GM19397 (cell line): ENCODE data around the gene GSG1L.
"Not testable (repeated sequence)": the region's sequence is repeated elsewhere in the genome, so short reads cannot be mapped to it uniquely, and the experiment has no call there.

ENCODE experiments used
- ATAC-seq: cut with Tn5 transposase; IDR thresholded peaks from one replicate; pipeline ENCODE4 v1.9.1; 2021; ENCODE audit warnings: mild to moderate bottlenecking, moderate library complexity; ENCODE audit not compliant: unreplicated experiment

GSG1L gene

DNA sequence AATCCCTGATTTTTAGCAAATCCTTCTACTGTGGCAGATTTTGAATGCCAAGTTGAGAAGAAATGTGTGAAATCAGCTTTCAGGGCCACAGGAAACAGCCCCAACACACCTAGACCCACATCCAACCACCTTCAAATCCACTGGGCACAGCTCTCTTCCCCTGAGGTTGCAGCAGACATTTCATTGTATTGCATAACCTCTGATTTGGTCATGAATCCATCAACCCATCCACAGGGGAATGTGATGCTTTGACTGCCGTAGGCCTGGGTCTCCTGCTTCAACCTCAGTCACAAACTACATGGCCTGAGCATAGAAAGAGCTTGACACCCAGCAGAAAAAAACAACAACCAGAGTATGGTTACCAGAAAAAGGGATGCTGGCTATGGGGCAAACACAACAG lies 145.6 kb downstream of the GSG1L start:
- no peak for ATAC-seq

GRCh38 chr16:27911486-27911885 lies 152.0 kb downstream of the GSG1L start:
- ATAC-seq: no peak

GRCh38 chr16:27907457-27907972 lies 156.0 kb downstream of the GSG1L start:
- ATAC-seq: no peak

DNA sequence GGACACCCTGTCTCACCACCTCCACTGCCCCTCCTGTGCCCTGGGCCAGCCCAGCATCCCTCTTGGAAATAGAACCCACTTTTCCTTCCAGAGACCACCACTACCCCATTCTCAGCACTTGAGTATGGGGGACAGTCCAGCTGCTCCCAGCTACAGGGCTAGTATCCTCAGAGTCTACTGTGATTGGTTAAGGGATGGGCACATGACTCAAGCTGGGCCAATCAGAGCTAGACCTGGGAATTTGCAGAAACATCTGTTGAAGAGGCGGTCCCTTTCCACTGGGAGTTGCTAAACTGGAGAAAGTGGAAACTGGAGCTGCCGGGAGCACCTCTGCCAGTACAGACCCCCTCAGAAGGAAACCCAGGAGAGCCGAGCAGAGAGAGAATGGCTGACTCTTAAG lies 156.6 kb downstream of the GSG1L start:
- ATAC-seq: no peak

DNA sequence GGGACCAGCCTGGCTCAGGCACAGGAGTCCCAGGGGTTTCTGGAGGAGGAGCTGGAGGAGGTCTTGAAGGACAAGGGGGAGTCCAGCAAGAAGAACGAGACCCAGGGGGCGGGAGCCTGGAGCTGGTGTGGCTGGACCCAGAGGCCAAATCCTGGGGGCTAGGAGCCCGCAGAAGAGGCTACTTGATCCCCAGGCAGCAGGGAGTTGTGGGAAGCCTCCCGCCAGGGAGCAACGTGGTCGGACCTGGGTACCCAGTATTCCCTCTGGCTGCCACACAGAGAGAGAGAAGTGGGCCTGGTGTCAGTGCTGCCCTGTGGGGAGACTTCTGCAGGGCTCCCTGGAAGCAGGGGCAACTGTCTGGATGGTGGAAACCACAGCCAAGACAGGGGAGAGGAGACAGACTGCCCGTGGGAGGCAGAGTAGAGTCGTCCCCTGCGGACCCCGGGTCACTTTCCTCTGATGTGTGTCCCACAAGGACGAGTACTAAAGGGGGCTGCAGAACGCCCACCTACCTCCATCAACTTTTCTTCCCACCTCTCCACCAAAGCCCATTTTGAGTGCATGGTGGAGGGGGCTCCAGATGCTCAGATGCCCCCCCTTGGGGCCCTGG lies 160.4 kb downstream of the GSG1L start:
- no peak for ATAC-seq

GRCh38 chr16:27902551-27902950 lies 161.0 kb downstream of the GSG1L start:
- no peak for ATAC-seq

DNA sequence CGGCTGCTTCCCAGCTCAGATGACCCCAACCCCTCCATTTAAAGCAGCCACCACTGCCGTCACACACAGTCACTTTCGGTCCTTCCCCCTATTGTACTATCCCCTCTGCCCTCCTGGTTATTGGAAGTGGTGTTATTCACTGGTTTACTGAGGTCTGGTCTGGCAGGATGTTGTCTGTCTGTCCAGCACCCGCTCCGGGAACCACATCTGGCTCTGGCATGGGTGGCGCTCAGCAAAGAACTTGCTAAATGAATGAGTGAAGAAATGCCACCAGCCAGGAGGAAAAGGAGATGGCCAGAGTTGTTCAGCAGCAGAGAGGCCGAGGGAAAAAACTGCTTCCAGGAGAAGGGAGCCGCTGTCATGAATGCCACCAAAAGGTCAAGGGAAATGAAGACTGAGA lies 161.6 kb downstream of the GSG1L start:
- ATAC-seq: no peak

DNA sequence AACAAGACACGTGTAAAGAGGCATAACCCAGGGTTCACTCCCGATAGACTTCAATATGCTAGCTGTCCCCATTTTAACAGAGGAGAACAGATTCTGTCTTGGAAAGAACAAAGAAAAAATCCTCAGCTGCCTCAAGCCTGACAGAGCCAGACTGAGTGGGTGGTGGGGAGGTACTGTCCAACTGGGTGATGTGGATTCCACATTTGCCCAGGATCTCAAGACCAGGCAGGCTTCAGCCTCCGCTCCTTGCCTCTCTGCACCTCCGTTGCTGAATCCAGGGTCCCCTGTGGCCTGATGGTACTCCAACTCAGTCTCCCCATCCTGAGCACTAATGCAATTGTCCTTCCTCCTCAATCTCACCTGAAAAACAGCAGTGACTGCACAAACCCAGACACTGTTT lies 163.8 kb downstream of the GSG1L start:
- ATAC-seq: no peak

DNA sequence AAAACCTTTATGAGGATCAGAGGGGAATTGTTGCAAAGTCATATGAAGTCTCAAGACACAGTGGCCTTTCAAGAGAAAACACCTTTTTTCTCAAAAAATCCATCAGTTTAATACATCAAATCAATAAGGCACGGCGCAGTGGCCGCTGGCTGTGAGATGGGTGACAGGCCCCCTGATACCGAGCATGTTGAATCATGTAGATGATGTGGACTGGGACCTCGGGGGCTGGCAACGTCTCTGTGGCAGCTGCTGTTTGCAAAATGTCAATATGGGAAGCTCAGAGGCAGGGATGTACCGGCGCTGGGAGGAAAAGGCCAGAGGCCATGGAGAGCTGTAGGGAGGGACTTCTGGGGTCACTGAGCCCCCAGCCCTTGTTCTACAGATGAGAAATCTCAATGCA lies 169.1 kb downstream of the GSG1L start:
- ATAC-seq: no peak

DNA sequence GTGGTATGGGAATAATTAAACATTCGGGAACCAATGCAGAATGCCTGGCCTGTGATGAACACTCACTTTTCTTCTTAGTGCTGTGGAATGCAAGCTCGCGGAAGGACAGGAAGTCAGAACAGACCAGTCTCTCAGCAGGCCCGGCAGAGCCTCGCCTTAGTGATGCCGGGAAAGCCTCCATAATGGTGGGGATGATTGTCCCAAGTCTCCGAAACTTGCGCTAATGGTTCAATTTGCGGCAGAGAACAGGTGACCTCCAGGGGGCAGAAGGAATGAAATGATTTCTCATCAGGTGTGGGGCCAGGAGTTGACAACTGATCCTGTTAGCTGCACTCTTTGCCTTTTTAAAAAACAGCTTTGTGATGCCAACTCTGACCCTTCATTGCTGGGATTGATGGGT lies 170.6 kb downstream of the GSG1L start:
- no peak for ATAC-seq

DNA sequence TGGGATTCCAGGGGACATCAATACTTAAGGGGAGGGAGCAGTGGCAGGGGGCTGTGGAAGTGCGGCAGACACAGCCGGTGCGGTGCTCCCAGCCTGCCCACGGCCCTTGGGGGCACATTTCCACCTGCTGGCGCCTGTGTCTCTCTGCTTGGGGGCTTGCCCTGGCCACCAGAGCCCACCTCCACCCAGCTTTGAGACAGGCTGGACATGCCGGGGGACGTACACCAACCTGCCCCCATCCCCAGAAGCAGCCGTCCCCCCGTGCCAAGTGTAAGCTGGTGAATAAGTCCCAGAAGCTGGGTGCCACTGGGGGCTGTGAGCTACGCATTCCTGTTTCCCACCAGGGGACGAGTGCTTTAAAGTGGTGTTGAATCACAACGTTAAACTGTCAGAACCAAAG lies 172.6 kb downstream of the GSG1L start:
- ATAC-seq: no peak

DNA sequence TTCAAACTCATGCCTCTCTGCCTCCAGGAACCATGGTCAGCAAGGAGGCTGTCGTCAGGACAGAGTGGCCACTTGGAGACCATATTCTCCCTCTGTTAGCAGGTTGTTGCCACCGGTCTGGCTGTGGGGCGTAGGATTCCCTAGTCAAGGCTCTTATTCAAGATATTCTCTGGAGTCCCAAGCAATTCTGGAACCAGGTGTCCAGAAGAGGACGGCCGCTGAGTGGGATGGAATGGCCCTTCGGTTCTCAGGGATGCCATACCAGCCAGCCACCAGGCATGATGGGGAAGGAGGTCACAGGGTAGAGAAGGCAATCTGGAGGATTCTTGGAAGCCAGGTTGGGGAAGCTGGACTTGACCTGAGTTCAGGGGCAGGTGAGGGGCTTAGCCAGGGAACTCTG lies 173.5 kb downstream of the GSG1L start:
- ATAC-seq: no peak

DNA sequence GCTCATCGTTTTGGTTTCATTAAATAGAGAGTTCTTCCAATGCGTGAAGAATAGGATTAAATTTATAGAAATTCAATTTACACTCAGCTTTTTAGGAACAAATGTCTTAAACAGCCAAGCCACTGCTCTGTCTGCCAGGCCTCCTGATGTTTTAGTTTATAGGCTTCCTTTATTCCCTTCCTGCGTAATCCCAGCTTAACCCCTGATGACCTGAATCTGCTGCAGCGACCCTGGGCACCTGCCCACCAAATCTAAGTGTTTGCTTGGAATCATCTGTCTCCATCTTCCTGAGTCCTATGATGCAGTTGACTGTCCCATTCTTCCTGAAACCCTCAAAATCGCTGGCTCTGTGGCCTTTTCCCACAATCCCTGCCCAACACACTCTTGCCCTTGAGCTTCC lies 179.9 kb downstream of the GSG1L start:
- ATAC-seq: no peak

DNA sequence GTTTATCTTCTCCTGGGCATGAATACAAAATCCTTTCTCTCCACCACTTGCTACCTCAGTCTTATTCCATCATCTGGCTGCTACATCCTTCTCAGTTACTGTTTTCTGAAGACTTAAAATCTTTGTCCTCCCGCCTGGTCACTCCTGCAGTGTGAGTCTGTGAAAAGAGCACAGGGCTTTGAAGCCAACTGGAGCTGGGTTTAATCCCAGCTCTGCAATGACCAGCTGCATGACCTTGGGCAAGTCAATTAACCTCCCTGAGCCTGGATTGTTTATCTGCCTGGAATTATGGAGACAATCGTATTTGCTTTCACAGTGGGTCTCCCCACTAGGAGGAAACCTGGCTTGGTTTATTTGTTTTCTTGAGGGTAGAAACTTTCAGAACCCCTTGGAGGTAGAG lies 183.2 kb downstream of the GSG1L start:
- no peak for ATAC-seq

DNA sequence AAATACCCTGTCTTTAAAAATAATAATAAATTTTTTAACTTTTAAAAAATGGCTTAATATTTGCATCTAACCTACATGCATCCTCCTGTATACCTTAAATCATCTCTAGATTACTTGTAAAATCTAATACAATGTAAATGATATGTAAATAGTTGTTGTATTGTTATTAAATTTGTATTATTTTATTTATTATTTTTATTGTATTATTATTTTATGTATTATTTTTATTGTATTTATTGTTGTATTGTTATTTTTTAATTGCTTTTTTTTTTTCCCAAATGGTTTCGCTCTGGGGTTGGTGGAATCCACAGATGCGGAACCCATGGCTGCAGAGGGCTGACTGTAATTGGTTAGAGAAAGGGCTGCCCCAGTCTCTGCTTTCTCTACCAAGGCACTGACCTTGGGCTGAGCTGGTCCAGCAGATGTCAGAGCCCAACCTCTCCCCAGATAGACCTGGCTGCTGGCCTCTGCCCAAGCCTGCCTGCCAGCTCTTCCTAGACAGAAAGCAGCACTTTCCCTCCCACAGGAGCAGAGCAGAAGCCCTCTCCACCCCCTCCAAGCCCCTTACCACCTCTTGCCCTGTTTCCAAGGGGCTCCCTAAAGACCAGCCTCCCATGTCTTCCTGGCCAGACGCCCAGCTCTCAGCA lies 183.8 kb downstream of the GSG1L start:
- ATAC-seq: no peak

DNA sequence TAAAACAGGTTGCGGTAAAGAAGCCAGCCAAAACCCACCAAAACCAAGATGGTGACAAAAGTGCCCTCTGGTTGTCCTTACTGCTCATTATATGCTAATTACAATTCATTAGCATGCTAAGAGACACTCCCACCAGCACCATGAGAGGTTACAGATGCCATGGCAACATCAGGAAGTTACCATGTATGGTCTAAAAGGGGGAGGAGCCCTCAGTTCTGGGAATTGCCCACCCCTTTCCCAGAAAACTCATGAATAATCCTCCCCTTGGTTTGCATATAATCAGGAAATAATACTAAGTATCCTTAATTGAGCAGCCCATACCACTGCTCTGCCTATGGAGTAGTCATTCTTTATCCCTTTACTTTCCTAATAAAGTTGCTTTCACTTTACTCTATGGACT lies 190.9 kb downstream of the GSG1L start:
- ATAC-seq: not testable (repeated sequence)

- no peak for ATAC-seq
These were observed 193.3 kb downstream of the GSG1L start for GRCh38 chr16:27870116-27870798.

- no peak for ATAC-seq
These were observed 194.1 kb downstream of the GSG1L start for GRCh38 chr16:27869411-27869810.

- no peak for ATAC-seq
These were observed 195.3 kb downstream of the GSG1L start for GRCh38 chr16:27868180-27868579.

DNA sequence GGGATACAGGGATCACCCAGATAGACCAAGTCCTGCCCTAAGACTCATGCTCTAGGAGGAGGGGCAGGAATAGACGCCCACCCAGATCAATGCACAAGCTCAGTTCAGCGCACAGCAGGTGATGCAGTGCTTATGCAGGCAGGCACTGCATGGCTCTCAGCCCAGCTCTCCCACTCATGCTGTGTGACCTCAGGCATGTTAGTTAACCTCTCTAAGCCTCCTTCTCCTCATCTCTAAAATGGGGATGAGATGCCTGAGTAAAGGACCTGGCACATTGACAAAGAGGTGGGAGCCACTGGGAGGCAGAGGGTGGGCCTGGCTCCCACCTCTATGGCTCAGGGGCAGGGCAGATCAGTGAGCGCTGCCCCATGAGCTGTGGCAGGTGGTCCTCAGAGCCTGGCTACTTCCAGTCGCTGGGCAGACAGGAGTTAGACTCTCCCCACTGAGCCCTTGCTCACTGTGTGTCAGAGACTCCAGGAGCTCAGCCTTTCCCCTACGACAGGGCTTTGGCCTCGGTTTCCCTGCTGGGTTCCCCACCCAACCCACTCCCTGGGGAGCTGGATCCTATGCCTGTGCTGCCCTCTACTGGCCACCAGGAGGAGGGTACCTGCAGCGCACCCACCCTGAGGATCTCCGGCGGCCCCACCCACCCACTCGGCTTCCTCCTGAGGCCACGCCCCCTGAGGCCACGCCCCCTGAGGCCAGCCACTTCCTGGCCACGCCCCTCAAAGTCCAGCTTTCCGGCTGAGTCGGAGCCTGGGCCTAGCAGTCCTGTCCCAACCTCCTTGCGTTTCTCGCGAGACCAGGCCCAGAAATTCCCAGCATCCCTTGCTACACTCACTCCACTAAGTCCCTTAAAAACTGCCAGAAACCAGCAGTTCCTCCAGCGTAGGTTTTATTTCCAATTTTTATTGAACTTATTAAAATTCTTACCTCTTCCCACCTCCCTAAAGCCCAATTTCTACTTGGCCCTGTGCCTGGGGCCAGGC lies 196.1 kb downstream of the GSG1L start:
- no peak for ATAC-seq

- no peak for ATAC-seq
These were observed 200.1 kb downstream of the GSG1L start for GRCh38 chr16:27863377-27863776.
